B cell (primary cell): ENCODE measurements around the gene RPS6KA4. TPM values are rescaled to one million over a fixed set of nuclear protein-coding genes. Genes with fewer than 3 reads are reported as not detected.

Source experiments
- ATAC-seq: fragments of 200-7000 bp; cut with Tn5 transposase; one replicate; pipeline ENCODE4 v1.10.0; 2021; ENCODE audit warnings: low read depth, mild to moderate bottlenecking, moderate number of reproducible peaks, moderate library complexity
- CTCF ChIA-PET: fragments of 350-600 bp; sonication (Branson Sonifier 250); formaldehyde crosslinking; loops from one replicate; lab custom pipeline; 2021; ENCODE audit warnings: antibody characterized with exemption, inconsistent platforms; lab: Charles Lee
- POLR2A ChIA-PET: fragments of 350-600 bp; sonication (Branson Sonifier 250); formaldehyde crosslinking; loops from one replicate; lab custom pipeline; 2021; ENCODE audit warnings: antibody characterized with exemption; lab: Charles Lee
- DNase-seq: peaks from one replicate; pipeline ENCODE4 v3.0.0; 2013
- H2AFZ ChIP-seq: 2 replicates; pipeline ENCODE4 v1.6.1; 2012; ENCODE audit warnings: mild to moderate bottlenecking, low read depth, low read length; ENCODE audit not compliant: insufficient read depth, poor library complexity, severe bottlenecking
- H3K27ac ChIP-seq, 2 donors: 1 replicate in 1 of 2; 2 replicates in 1 of 2; pipeline ENCODE4 v1.5.1; 2012 to 2013; ENCODE audit warnings: low read length in 2 of 2, mild to moderate bottlenecking in 2 of 2, moderate library complexity in 1 of 2
- H3K27me3 ChIP-seq, 4 experiments: fragments of 200-600 bp in 1 of 4; sonication (generic) in 1 of 4; replicated peaks in 1 of 4; 1 replicate in 2 of 4; 2 replicates in 2 of 4; pipeline versions ENCODE4 v1.6.1 to v1.7.0; 2013 to 2016; ENCODE audit warnings: low read length in 3 of 4, mild to moderate bottlenecking in 2 of 4, mixed read lengths in 1 of 4, moderate library complexity in 1 of 4; ENCODE audit not compliant: insufficient read depth in 4 of 4, control insufficient read depth in 3 of 4; ENCODE audit errors: control extremely low read depth in 1 of 4
- H3K36me3 ChIP-seq, 2 experiments: replicated peaks in 1 of 2; 1 replicate in 1 of 2; 2 replicates in 1 of 2; pipeline versions ENCODE4 v1.6.1 to v1.7.1; 2013; ENCODE audit warnings: low read length in 1 of 2; ENCODE audit not compliant: insufficient read depth in 2 of 2, control insufficient read depth in 1 of 2; ENCODE audit errors: control extremely low read depth in 1 of 2, extremely low read depth in 1 of 2
- H3K4me1 ChIP-seq, 2 donors: fragments of 200-600 bp in 1 of 2; sonication (generic) in 1 of 2; 1 replicate in 1 of 2; 2 replicates in 1 of 2; pipeline versions ENCODE4 v1.5.1 to v1.6.1; 2013 to 2017; ENCODE audit warnings: low read length in 2 of 2; ENCODE audit not compliant: control insufficient read depth in 2 of 2, insufficient read depth in 2 of 2
- H3K4me2 ChIP-seq: replicated peaks from 2 replicates; pipeline ENCODE3; 2012; ENCODE audit warnings: mild to moderate bottlenecking, low read depth, low read length; ENCODE audit not compliant: poor library complexity, severe bottlenecking
- H3K4me3 ChIP-seq, 5 experiments: fragments of 200-600 bp in 1 of 5; sonication (generic) in 1 of 5; 1 replicate in 3 of 5; 2 replicates in 2 of 5; pipeline versions ENCODE4 v1.5.1 to v1.7.0; 2011 to 2016; ENCODE audit warnings: low read length in 4 of 5, mild to moderate bottlenecking in 4 of 5, low read depth in 2 of 5, control low read depth in 1 of 5, moderate library complexity in 1 of 5; ENCODE audit not compliant: insufficient read depth in 1 of 5; ENCODE audit errors: control extremely low read depth in 1 of 5, extremely low read depth in 1 of 5
- H3K79me2 ChIP-seq: fragments of 200-600 bp; sonication (generic); one replicate; pipeline ENCODE4 v1.6.0; 2016; ENCODE audit warnings: low read length; ENCODE audit not compliant: control insufficient read depth, insufficient read depth
- H3K9ac ChIP-seq: fragments of 200-600 bp; sonication (generic); 2 replicates; pipeline ENCODE4 v1.6.1; 2017; ENCODE audit warnings: mild to moderate bottlenecking, low read length, moderate library complexity
- H3K9me3 ChIP-seq, 3 donors: one replicate each; pipeline versions ENCODE4 v1.6.1 to v1.7.1; 2013; ENCODE audit warnings: low read length in 2 of 3; ENCODE audit not compliant: control insufficient read depth in 2 of 3, insufficient read depth in 1 of 3; ENCODE audit errors: control extremely low read depth in 1 of 3
- H4K20me1 ChIP-seq: 2 replicates; pipeline ENCODE4 v1.6.0; 2012; ENCODE audit warnings: mild to moderate bottlenecking, low read length; ENCODE audit not compliant: insufficient read depth, control insufficient read depth, poor library complexity, severe bottlenecking
- H3K27ac Mint-ChIP-seq: one replicate; pipeline ENCODE4 v1.8.0; 2021; ENCODE audit warnings: mixed read lengths
- H3K27me3 Mint-ChIP-seq: one replicate; pipeline ENCODE4 v1.8.0; 2021; ENCODE audit warnings: mixed read lengths
- H3K4me1 Mint-ChIP-seq: one replicate; pipeline ENCODE4 v1.8.0; 2021; ENCODE audit warnings: mixed read lengths
- H3K4me3 Mint-ChIP-seq: one replicate; pipeline ENCODE4 v1.8.0; 2021; ENCODE audit warnings: mixed read lengths
- H3K9me3 Mint-ChIP-seq: one replicate; pipeline ENCODE4 v1.8.0; 2022; ENCODE audit warnings: mixed read lengths; ENCODE audit not compliant: insufficient read depth
- EZH2 ChIP-seq: IDR thresholded peaks from 2 replicates; pipeline ENCODE4 v1.6.1; 2012; ENCODE audit warnings: borderline replicate concordance, low read depth, mild to moderate bottlenecking, moderate library complexity, low read length; ENCODE audit not compliant: insufficient read depth, poor library complexity, severe bottlenecking
- WGBS: methylation state at CpG from one replicate; pipeline ENCODE4 v1.1.5; 2013; ENCODE audit warnings: missing lambda C conversion rate; ENCODE audit not compliant: insufficient coverage; 5-methylcytosine and 5-hydroxymethylcytosine counted together
- intact Hi-C: fragments of 100-400 bp; cut with micrococcal nuclease; formaldehyde crosslinking; loops from one replicate; pipeline ENCODE4 v1.10.0; 2022
- polyA plus RNA-seq: library from polyadenylated mRNA; depleted of rRNA; stranded (reverse); fragments of >200 nt; gene quantifications from 2 replicates; pipeline ENCODE4 v1.2.3, GENCODE V29; 2012
- total RNA-seq, 2 donors: library from RNA; stranded (reverse); fragments of 120-200 nt in 1 of 2; gene quantifications; 1 replicate in 1 of 2; 2 replicates in 1 of 2; pipeline versions ENCODE4 v1.2.3 to v1.2.4, GENCODE V29; 2013 to 2022
- TF ChIP-seq, protein P1 (sequence below): fragments of 200-600 bp; IDR thresholded peaks from one replicate; pipeline ENCODE4 v1.8.0; 2022; ENCODE audit warnings: antibody characterized with exemption, mild to moderate bottlenecking

The RPS6KA4 gene
- total and polyA plus RNA-seq, 2 donors (not counting 1 experiment from before 2014, with no cell fraction given) = 22.6 to 32.5 TPM

DNA sequence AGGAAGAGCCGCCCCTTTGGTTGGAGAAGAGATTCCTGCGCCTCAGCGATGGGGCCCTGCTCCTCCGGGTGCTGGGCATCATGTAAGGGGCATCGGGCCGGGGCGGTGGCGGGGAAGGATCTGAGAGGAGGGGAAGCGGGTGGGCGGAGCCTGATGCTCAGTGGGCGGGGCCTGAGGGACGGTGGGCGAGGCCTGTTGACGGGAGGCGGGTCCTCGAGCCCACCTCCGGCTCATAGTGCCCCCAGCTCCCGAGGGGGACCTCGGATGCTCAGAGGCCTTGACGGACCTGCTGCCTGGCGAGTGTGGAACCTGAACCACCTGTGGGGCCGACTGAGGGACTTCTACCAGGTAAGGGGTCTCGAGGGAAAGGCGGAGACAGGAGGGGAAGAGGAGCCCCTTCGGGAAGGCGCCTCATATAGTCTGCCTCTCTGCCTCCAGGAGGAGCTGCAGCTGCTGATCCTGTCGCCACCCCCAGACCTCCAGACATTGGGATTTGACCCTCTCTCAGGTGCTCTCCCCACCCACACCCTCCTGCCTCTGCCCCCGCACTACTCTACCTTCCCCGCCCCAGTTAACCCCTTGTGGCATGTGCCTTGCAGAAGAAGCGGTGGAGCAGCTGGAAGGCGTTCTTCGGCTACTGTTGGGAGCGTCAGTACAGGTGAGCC, 18.2 kb upstream of the RPS6KA4 start:
- H3K9ac ChIP-seq = peak overlapping the region; percentile 94
- H3K36me3 ChIP-seq = peaks cover 4 to 46% of the 10 kb centered on the region in 2 experiments
- peak; percentile 89 for DNase-seq
- ChIA-PET CTCF (interaction anchor here (1.1 to 5.5 kb wide), 5 partner anchors 9 to 149 kb away, joined by 3 to 63 read pairs (median 21); partner anchors contain the start of genes ESRRA, PRDX5 and TRMT112), POLR2A (interaction anchor here (0.6 to 3.4 kb wide), 7 partner anchors 9 to 438 kb away, joined by 3 to 50 read pairs (median 8); partner anchors contain the start of genes ESRRA, PRDX5, SF1 and TRMT112)
- intact Hi-C loops = loop anchor here (1.0 kb wide), 4 partner anchors 14 to 156 kb away; partner anchors contain the start of genes ESRRA and PRDX5
- peak overlapping the region; percentile 98 for H3K4me2 ChIP-seq
- peak overlapping the region; percentile 89 for H3K4me3 Mint-ChIP-seq
- no peaks in the 10 kb centered on the region for H3K9me3 Mint-ChIP-seq
- H3K27me3 ChIP-seq = no peaks in the 10 kb centered on the region
- peak overlapping the region; percentile 89 to 100 for H3K27ac ChIP-seq
- H3K9me3 ChIP-seq = no peaks in the 10 kb centered on the region
- peak overlapping the region; percentile 94 for H3K27ac Mint-ChIP-seq
- H4K20me1 ChIP-seq = peaks cover 51% of the 10 kb centered on the region
- no peak for TF ChIP-seq EZH2
- H3K4me3 ChIP-seq = peak overlapping the region; percentile 16 to 89 (median 81)
- 16% methylated on average over 26 of the region's 33 CpGs for WGBS
- peak overlapping the region; percentile 56 for H2AFZ ChIP-seq
- H3K79me2 ChIP-seq = peaks cover 41% of the 10 kb centered on the region
- peaks cover 30 to 39% of the 10 kb centered on the region in 2 donors for H3K4me1 ChIP-seq
- H3K27me3 Mint-ChIP-seq = no peaks in the 10 kb centered on the region
- ATAC-seq = peak; percentile 59
- H3K4me1 Mint-ChIP-seq = peaks cover 57% of the 10 kb centered on the region

- H3K27ac ChIP-seq = no peak overlapping the region
- Mint-ChIP-seq H3K4me1 (peaks cover 52% of the 10 kb centered on the region), H3K4me3 (peak overlapping the region; percentile 89), H3K27ac (peak overlapping the region; percentile 94), H3K9me3 (no peaks in the 10 kb centered on the region), H3K27me3 (no peaks in the 10 kb centered on the region)
- H2AFZ ChIP-seq = no peak overlapping the region
- ChIA-PET POLR2A (interaction anchor here (0.6 to 3.4 kb wide), 5 partner anchors 10 to 40 kb away, joined by 3 to 50 read pairs (median 8); partner anchors contain the start of genes ESRRA, PRDX5 and TRMT112), CTCF (interaction anchor here (1.1 to 5.5 kb wide), 6 partner anchors 9 to 148 kb away, joined by 3 to 63 read pairs (median 18); partner anchors contain the start of genes ESRRA, PRDX5, RPS6KA4 and TRMT112)
- H3K4me2 ChIP-seq = peak overlapping the region; percentile 98
- H3K36me3 ChIP-seq = peaks cover 4 to 46% of the 10 kb centered on the region in 2 experiments
- intact Hi-C loops = no loop called here
- DNase-seq (peak; percentile 32), ATAC-seq (no peak)
- H3K4me1 ChIP-seq = peaks cover 30 to 39% of the 10 kb centered on the region in 2 donors
- peak overlapping the region; percentile 94 for H3K9ac ChIP-seq
- H4K20me1 ChIP-seq = peaks cover 51% of the 10 kb centered on the region
- H3K9me3 ChIP-seq = no peaks in the 10 kb centered on the region
- H3K27me3 ChIP-seq = no peaks in the 10 kb centered on the region
- WGBS = 92% methylated on average over 21 of the region's 21 CpGs
- H3K4me3 ChIP-seq = peak overlapping the region in 1 of 5 experiments; percentile 89
- H3K79me2 ChIP-seq = peaks cover 39% of the 10 kb centered on the region
- TF ChIP-seq, protein P1, sequence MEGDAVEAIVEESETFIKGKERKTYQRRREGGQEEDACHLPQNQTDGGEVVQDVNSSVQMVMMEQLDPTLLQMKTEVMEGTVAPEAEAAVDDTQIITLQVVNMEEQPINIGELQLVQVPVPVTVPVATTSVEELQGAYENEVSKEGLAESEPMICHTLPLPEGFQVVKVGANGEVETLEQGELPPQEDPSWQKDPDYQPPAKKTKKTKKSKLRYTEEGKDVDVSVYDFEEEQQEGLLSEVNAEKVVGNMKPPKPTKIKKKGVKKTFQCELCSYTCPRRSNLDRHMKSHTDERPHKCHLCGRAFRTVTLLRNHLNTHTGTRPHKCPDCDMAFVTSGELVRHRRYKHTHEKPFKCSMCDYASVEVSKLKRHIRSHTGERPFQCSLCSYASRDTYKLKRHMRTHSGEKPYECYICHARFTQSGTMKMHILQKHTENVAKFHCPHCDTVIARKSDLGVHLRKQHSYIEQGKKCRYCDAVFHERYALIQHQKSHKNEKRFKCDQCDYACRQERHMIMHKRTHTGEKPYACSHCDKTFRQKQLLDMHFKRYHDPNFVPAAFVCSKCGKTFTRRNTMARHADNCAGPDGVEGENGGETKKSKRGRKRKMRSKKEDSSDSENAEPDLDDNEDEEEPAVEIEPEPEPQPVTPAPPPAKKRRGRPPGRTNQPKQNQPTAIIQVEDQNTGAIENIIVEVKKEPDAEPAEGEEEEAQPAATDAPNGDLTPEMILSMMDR = no peak
- no peak for TF ChIP-seq EZH2
Measured at GRCh38 chr11:64341429-64341828, 17.5 kb upstream of the RPS6KA4 start.
